ENCODE results near the gene ARHGAP9. TPM values are rescaled to one million over a fixed set of nuclear protein-coding genes. Genes with fewer than 3 reads are reported as not detected.

ARHGAP9 gene
- total and polyA plus RNA-seq, 8 donors: 0.39 to 11.7 (median 4.9) TPM

DNA sequence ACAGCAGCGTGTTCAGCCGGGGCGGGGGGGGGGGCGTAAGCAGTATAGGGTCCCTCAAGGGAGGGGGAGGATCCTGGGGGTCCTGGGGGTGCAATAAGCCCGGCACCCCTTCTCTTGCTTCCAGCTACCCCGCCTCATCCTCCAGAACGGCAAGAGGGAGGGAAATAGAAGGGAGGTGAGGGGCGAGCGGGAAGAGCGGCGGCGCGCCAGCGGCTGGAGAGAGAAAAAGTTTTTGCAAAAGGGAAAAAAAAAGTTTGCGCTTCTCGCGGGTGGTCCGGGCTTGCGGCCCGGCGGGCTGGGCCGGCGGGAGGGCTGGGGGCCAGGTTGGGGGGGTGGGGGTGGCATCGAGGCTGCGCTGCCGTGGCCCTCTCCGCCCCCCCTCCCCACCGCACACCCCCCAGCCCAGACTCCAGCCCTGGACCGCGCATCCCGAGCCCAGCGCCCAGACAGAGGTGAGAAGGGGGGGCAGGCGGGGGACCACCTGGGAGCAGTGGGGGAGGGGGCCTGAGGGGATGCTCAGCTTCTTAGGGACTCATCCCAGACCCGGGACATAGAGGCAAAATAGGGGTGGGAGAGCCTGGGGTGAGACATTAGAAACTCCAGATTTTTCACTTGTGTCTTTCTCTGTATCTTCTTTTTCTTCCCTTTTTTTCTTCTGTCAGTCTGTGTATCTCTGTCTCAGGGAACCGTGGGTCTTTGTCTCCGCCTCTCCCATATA lies 19.8 kb downstream of the ARHGAP9 start, which contains the start of gene GLI1:
Gene GLI1 (plus strand): TSS at position 36 of the 718 bp plus-strand sequence. CDS start 3,907 bp downstream, outside the sequence.
- no peaks in the 10 kb centered on the region for H3K9me3 ChIP-seq
- intact Hi-C loops (cut with DNase I): loop anchor here in 2 of 3 donors (10.0 kb wide), 2 partner anchors 155 to 245 kb away; partner anchors contain the start of gene NXPH4 (in 1 of the 2)
- WGBS, 2 donors: 1 to 2% methylated on average over 31 to 35 of the region's 36 CpGs
- H3K4me3 ChIP-seq: peak within 1 kb of the TSS; percentile 34 to 70 (median 56)
- TF ChIP-seq, protein P1, sequence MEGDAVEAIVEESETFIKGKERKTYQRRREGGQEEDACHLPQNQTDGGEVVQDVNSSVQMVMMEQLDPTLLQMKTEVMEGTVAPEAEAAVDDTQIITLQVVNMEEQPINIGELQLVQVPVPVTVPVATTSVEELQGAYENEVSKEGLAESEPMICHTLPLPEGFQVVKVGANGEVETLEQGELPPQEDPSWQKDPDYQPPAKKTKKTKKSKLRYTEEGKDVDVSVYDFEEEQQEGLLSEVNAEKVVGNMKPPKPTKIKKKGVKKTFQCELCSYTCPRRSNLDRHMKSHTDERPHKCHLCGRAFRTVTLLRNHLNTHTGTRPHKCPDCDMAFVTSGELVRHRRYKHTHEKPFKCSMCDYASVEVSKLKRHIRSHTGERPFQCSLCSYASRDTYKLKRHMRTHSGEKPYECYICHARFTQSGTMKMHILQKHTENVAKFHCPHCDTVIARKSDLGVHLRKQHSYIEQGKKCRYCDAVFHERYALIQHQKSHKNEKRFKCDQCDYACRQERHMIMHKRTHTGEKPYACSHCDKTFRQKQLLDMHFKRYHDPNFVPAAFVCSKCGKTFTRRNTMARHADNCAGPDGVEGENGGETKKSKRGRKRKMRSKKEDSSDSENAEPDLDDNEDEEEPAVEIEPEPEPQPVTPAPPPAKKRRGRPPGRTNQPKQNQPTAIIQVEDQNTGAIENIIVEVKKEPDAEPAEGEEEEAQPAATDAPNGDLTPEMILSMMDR (IDR thresholded peaks at IDR 0.05): no peak
- DNase-seq (peak in 3 of 6 donors; percentile 56 to 71 (median 65)), ATAC-seq (peak in 1 of 4 donors; percentile 0), FAIRE-seq (no peak)
- H3K27ac ChIP-seq: peak within 1 kb of the TSS in 3 of 4 donors; percentile 37 to 69 (median 50)
- peaks cover 0 to 12% (median 10%) of the 10 kb centered on the region in 3 donors for H3K4me1 ChIP-seq
- H3K27me3 ChIP-seq: no peaks in the 10 kb centered on the region
- H3K36me3 ChIP-seq: no peaks in the 10 kb centered on the region

DNA sequence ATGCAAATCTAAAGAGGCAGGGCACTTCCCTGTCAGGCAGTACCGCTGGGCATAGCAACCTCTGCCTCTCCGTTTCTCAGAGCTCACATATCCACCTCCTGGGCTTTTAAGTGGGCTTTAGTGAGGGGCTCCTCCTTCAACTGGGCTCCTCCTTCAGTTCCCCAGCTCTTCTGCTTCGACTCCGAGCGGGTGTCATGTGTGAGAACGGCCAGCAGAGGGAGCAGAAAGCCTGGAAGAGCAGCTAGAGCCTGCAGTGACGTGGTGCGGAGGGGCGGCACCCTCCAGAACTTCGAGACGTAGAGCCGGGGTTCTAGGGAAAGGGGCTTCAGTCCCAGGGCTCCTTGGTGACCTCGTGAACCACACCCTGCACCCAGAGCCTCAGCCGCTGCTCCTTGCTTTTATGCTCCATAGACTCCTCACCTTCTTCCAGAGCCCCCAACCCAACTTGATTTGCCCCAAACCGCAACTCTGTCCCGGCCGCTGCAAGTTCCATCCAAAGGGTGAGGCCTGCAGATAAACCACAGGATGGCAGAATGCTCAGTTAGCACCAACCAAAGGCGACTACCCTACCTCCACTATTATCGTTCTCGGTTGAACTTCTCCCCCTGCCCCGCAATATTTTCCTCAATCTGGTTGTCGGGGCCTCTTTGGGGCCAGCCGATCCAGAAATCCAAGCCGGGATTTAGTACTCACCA lies 20.5 kb downstream of the ARHGAP9 start:
- TF ChIP-seq, protein P1 (IDR thresholded peaks at IDR 0.05): peak; percentile 92 to 93 (median 92)
- DNase-seq: peak; percentile 87 to 95 (median 94)
- no peaks in the 10 kb centered on the region for H3K36me3 ChIP-seq
- WGBS, 2 donors: 0% methylated on average over 24 of the region's 24 CpGs
- ATAC-seq: peak; percentile 78 to 89 (median 86)
- peaks cover 0 to 12% (median 10%) of the 10 kb centered on the region in 3 donors for H3K4me1 ChIP-seq
- H3K27me3 ChIP-seq: no peaks in the 10 kb centered on the region
- intact Hi-C loops (cut with DNase I): loop anchor here in 2 of 3 donors (10.0 kb wide), 2 partner anchors 154 to 244 kb away; partner anchors contain the start of gene NXPH4 (in 1 of the 2)
- no peak for FAIRE-seq
- peak overlapping the region in 3 of 4 donors; percentile 37 to 69 (median 50) for H3K27ac ChIP-seq
- H3K9me3 ChIP-seq: no peaks in the 10 kb centered on the region
- peak overlapping the region; percentile 34 to 70 (median 56) for H3K4me3 ChIP-seq

DNA sequence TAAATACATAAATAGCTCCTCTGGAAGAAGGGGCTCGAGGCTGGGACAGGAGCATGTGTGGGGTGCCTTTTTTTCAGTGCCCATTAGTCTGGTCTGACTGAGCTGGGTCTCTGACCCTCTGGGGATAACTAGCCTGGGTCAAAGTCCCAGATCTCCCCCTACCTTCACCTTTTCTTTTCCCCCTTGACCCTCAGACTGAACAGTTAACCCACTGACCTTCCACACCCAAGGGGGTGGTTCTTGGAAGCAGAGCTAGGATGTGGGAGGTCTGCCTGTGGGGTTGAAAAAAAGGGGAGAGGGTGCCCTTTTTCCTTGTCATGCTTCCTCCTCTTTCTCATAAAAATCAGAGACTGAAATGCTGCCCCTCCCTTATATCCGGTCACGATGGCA lies 21.0 kb downstream of the ARHGAP9 start:
- H3K36me3 ChIP-seq: no peaks in the 10 kb centered on the region
- WGBS, 2 donors: 35 to 36% methylated on average over 3 of the region's 3 CpGs
- FAIRE-seq: no peak
- TF ChIP-seq, protein P1 (IDR thresholded peaks at IDR 0.05): no peak
- DNase-seq: no peak
- H3K4me3 ChIP-seq: peak overlapping the region in 3 of 4 donors; percentile 53 to 70 (median 59)
- no peaks in the 10 kb centered on the region for H3K27me3 ChIP-seq
- intact Hi-C loops (cut with DNase I): loop anchor here in 2 of 3 donors (10.0 kb wide), 2 partner anchors 154 to 244 kb away; partner anchors contain the start of gene NXPH4 (in 1 of the 2)
- ATAC-seq: no peak
- no peaks in the 10 kb centered on the region for H3K9me3 ChIP-seq
- H3K27ac ChIP-seq: peak overlapping the region in 2 of 4 donors; percentile 50 to 69
- peaks cover 0 to 12% (median 10%) of the 10 kb centered on the region in 3 donors for H3K4me1 ChIP-seq

DNA sequence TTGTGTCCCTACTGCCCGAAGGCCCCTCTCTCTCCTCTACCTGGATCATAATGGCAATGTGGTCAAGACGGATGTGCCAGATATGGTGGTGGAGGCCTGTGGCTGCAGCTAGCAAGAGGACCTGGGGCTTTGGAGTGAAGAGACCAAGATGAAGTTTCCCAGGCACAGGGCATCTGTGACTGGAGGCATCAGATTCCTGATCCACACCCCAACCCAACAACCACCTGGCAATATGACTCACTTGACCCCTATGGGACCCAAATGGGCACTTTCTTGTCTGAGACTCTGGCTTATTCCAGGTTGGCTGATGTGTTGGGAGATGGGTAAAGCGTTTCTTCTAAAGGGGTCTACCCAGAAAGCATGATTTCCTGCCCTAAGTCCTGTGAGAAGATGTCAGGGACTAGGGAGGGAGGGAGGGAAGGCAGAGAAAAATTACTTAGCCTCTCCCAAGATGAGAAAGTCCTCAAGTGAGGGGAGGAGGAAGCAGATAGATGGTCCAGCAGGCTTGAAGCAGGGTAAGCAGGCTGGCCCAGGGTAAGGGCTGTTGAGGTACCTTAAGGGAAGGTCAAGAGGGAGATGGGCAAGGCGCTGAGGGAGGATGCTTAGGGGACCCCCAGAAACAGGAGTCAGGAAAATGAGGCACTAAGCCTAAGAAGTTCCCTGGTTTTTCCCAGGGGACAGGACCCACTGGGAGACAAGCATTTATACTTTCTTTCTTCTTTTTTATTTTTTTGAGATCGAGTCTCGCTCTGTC lies 22.8 kb downstream of the ARHGAP9 start:
- H3K27ac ChIP-seq: no peak overlapping the region
- WGBS, 2 donors: 65 to 72% methylated on average over 5 to 6 of the region's 6 CpGs
- TF ChIP-seq, protein P1 (IDR thresholded peaks at IDR 0.05): no peak
- DNase-seq (no peak), ATAC-seq (no peak), FAIRE-seq (no peak)
- no peaks in the 10 kb centered on the region for H3K36me3 ChIP-seq
- no peaks in the 10 kb centered on the region for H3K9me3 ChIP-seq
- H3K4me1 ChIP-seq: peaks cover 0 to 12% (median 10%) of the 10 kb centered on the region in 3 donors
- intact Hi-C loops (cut with DNase I): loop anchor here in 2 of 3 donors (10.0 kb wide), 2 partner anchors 152 to 242 kb away; partner anchors contain the start of gene NXPH4 (in 1 of the 2)
- no peak overlapping the region for H3K4me3 ChIP-seq
- H3K27me3 ChIP-seq: no peaks in the 10 kb centered on the region
